CD4-positive, alpha-beta T cell treated with Interleukin-4 for 1 hour (primary cell): ENCODE data around the gene LEAP2.
"Not testable (repeated sequence)": the region's sequence is repeated elsewhere in the genome, so short reads cannot be mapped to it uniquely, and the experiment has no call there.

ENCODE experiments used
- DNase-seq, 2 donors: peaks; one replicate each; pipeline ENCODE4 v3.0.0-alpha.2; 2020 to 2022

The LEAP2 gene

DNA sequence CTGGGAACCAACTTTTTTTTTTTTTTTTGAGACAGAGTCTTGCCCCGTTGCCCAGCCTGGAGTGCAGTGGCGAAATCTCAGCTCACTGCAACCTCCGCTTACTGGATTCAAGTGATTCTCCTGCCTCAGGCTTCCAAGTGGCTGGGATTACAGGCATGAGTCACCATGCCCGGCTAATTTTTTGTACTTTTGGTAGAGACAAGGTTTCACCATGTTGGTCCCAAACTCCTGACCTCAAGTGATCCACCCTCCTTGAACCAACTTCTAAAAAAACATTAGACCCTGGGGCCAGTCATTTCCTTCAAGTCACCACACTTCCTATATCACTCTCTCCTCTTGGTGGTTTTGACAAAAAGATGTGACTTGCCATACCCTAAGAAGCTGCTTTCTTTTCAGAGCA lies 32.2 kb upstream of the LEAP2 start:
- peak in 1 of 2 donors; percentile 21 for DNase-seq

DNA sequence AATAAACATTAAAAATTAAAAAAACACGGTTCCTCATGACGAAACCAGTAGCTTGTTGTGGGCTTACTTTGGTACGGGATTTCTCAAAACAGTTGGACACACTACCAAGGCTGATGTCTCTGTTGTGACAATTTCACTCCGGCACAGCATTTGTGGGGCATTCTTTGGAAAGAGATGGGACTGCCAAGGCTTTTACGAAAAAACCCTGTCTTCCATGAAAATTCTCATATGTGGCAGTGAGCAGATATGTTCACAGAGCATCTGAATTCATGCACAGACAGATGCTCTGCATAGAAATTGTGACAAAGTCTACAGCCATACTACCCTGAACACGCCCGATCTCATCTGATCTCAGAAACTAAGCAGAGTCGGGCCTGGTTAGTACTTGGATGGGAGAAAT lies 25.2 kb upstream of the LEAP2 start:
- no peak for DNase-seq

DNA sequence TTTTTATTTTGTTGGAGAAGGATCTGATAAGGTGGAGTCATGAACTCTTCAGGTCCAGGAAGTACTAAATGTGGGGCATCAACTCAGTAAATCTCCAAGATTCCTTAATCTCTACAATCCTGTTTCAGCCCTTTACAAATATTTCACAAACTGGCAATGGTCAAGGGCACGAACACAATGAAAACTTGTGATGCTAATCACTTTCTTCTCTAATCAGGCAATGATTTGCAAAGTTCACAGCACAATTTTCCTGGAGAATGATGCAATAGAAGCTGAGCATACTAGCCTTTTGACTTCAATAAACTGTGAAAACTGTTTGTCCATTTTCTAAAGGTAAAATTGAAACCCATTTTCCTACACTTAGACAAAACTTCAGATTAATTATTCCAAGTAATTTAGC lies 24.1 kb upstream of the LEAP2 start:
- DNase-seq = no peak

DNA sequence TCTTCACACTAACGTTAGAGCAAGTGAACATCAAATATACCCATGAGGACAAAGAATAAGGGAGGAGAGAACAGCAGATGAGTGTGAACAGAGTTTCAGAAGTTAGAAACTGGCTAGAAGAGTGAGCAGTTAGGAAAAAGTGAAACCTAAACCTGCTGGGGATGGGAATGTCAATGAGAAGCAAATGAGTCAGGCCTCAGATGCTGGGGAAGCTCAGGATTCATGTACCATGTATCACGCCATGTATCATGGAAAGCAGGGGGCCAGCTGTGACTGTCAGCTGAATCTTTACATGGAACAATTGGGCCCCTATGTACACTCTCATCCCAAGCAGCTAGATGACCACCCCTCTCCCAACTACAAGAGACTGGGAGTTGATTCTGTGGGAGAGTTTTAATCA lies 23.4 kb upstream of the LEAP2 start:
- DNase-seq = no peak

DNA sequence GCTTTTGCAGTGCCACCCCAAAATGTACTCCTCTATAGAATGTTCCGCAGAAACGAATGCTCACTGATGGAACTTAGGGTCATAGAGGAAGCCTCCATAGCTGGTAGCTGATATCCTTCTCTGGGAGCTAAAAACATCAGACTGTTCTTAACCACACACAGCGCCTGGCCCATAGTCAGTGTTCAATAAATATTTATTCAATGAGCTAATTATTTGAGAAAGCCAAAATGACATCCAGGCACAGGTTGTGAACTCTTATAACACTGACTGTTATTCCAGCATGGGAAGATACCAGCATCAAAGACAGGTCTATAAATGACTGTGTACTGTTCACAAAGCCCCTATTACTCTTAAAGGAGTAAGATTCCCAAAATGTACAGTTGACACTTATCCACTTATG lies 20.1 kb upstream of the LEAP2 start:
- DNase-seq = no peak

DNA sequence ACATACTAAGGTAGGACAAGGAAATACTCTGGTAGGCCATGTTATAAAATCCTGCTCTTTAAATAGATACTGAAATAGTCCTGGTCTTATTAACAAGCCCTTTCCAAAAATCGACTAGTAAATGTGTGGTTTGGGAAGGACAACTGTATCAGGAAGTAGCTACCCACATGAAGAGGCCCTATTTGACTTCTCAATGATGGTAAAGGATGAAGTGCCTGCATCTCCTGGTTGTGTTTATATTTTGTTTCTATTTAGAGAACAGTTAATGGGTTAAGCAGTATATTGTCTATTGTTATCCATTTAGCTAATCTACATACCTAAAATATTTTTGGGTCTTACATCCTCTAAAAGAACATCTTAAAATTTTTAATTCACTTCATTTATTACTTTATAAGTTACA lies 19.7 kb upstream of the LEAP2 start:
- no peak for DNase-seq

DNA sequence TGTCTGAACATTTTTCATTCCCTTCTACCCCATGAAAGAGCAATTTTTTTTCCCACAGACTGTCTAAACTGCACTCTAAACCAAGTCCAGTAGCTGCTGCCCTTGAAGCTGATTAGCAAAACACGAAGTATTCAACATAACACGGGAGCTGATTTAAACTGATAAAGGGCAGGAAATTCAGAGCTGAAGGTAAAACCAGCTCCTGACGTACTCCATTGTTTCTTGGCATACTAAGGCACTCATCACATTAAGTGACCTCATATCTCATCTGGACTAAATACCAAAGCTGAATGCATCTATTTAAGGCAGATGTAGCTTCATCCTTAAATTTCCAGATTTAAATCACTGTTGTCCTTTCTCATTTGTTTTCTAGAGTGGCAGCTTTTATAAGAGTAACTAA lies 19.2 kb upstream of the LEAP2 start:
- no peak for DNase-seq

DNA sequence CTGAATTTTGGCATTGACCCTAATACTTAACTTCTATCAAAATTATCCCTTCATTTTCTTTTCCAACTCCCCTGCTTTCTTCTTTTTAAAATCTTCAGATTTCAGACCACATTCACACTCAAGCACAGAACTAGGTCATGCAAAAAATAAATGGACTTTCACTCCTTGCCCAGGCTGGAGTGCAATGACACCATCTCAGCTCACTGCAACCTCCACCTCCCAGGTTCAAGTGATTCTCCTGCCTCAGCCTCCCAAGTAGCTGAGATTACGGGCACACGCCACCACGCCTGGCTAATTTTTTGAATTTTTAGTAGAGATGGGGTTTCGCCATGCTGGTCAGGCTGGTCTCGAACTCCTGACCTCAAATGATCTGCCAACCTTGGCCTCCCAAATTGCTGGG lies 18.5 kb upstream of the LEAP2 start:
- not testable (repeated sequence) for DNase-seq

DNA sequence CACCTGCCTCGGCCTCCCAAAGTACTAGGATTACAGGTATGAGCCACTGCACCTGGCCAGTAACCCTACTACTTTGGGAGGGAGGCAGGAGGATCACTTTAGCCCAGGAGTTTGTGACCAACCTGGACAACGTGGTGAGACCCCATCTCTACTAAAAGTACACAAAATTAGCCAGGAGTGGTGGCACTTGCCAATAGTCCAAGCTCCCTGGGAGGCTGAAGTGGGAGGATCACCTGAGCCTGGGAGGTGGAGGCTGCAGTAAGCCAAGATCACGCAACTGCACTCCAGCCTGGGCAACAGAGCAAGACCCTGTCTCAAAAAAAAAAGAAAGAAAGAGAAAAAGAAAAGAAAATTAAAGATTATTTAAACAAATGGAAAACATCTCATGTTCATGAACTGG lies 17.5 kb upstream of the LEAP2 start:
- no peak for DNase-seq

DNA sequence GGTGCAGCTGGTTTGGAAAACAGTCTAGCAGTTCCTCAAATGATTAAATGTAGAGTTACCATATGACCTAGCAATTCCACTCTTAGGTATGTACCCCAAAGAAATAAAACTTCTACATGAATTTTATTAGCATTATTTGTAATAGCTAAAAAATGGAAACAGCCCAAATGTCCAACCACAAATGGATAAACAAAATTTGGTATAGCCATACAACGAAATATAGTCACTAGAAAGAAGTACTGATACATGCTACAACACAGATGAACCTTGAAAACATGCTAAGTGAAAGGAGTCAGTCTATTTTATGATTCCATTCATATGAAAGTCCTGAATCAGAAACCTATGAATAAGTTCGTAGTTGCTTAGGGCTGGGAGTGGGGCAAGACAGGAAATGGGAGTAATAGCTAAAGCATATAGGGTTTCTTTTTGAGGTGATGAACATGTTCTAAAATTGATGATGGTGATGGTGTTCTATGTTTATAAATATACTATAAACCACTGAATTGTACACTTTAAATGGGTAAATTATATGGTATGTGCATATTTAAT lies 13.5 kb upstream of the LEAP2 start:
- DNase-seq = no peak

DNA sequence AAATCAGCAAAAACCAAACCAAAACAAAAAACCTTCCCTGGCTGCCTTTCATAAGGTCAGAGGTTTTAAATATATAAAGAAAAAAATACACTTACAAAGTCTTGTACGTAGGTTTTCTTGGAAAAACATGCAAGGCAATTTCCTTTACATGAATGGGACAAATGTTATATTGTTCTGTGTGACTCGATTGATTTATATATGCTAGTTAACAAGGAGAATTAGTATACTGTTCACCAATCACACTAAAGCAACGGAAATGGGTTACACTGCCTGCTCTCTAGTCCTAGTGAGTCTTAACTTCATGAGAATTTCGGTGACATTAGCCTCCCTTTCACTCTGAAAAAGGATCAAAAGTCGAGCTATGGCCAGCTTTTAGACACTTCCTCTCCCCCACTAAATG lies 12.7 kb upstream of the LEAP2 start:
- DNase-seq = no peak

DNA sequence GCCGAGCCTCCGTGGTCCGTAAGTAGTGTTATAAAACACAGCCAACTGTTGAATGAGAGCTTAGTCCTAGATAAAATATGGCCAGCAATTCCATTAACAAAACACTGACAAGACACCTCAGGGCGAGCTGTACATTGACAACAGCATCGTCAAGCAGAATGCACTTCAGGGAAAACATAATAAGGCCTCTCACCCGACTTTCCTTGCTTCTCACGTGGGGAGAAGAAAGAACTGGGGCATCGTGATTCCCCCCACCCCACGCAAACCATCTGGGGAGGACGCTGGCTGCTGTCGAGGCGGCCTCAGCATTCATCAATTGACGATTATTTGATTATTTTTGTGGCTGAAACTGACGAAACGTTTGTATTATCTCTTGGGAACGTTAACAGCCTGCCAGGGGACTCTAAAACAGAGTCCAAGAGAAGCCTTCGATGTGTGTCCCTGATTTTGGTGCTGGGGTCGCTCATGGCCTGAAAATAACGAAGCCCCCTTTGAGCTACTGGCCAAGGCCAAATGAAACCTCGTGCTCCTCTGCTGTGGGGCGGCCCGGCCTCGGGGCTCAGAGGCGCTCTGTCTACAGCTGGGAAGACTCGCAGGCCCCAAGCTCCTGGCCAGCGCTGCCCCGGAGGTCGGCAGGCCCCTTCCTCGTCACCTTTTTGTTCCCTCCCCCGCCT lies 7.7 kb upstream of the LEAP2 start:
- no peak for DNase-seq

DNA sequence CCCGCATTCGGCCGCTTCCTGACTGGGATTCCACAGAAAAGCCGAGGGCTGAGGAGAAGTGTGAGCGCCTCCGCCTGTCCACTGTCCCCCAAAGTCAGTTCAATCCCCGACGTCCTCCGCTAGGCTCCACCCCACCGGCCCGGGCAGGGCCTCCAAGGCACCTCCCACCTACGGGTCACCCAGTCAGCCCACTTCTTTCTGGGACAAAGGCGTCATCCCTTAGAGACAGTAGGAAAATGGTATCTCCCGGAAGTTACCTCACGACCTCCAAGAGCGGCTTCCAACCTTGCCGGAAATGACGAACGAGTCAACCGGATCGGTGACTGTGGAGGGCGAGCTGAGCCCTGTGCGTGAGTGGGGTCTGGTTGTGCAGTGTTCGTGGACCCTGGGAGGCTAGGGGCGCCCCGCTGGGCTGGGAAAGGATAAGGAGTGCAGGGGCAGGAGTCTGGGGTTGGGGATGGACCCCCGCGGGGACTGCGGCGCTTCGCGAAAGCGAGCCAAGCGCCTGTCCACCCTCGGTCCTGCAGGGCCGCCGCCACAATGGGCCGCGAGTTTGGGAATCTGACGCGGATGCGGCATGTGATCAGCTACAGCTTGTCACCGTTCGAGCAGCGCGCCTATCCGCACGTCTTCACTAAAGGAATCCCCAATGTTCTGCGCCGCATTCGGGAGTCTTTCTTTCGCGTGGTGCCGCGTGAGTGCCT lies 7.0 kb upstream of the LEAP2 start, which contains the start of the genes GDF9 and UQCRQ:
GDF9 (minus strand) TSS at position 128 of the 704 bp plus-strand sequence. CDS start 1,936 bp downstream, outside the sequence.
UQCRQ (plus strand) TSS at position 301 of the 704 bp plus-strand sequence; CDS start at position 541, 240 bp downstream.
- DNase-seq = peak; percentile 97 to 99

DNA sequence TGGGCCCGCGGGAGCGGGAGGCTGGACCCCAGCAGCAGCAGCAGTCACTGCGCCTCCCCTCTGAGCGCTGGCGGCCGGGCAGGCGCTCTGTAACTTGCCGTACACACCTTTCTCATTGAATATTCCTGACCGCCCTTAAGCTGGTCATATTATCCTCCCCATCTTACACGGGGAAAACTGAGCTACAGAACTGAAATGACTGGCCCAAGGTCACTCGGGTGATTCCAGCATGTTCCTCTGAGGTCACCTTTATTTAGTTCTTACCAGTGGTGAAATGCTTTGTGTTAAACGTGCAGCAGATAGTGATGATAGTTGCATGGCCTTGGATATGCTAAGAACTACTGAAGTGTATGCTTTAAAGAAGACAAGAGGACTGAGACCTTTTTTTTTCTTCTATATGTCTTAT lies 6.4 kb upstream of the LEAP2 start:
- DNase-seq = no peak

DNA sequence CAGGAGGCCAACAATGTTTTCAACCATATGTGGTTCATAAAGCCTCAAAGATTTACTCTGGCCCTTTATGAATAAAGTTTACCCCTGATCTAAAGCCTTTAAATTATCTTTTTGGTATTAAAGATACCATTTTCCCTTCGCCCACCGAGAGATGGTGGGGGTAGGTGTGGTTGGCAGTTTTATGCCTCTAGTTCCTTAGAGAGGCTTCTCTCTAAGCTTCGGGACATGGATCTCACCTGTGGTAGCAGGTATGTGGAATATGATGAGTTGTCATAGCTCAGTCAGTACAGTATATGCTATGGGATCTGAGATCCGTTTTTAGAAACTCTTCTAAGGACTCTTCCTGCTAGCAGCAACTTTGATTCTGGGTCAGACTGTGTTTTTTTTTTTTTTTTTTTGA lies 4.7 kb upstream of the LEAP2 start:
- no peak for DNase-seq

DNA sequence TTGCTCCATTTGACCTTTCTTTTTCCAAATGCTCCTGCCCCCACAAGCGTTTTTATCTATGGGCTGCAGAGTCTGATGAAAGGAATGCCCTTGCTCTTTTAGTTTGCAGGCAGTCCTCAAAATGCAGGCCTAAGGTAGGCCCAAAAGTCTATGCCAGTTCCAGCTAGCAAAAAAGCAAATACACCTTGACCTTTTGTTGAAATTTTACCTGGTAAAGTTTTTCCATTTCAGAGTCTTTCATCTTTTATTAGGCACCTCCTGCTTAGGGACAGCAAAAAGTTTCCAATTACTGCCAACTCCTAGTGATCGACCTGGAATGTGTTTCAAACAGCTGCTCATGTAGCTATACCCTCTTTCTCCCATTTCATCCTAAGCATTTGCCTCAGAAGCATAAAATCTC lies 2.7 kb upstream of the LEAP2 start:
- no peak for DNase-seq

DNA sequence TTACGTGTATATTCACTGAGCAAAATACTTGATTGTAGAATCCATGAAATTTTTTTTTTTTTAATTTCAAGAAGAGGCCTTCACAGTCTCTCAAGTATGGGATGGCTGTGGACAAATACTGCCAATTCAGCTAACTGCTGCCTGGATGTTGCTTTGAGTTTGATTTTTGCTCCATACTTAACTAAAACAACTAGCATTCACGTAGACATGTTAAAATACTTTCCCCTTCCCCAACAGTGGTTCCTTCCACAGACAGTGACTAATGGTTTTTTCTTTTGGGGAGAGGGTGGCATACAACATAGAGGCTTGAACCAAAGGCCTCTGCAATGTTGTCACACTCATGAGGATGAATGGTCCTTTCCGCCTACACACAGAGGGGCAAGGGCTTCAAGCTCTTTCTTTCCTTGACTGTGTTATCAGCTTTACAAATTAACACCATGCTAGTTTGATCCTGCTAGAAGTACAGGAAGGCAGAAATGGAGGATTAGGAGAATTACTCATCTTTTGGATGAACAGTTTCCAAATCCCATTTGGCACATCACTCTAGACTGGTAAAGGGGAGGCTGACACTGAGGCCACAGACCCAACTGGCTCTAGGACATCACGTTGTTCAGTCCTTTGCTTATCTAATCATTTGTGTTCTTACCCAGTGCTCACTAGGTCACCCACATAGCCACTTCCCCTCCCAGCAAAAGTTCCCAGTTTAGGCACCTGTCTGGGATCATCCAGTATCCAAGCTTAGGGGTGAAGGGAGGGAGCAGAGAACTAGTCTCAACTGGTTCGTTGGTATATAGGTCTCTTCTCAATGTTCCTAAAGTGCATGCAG lies 1.8 kb upstream of the LEAP2 start:
- DNase-seq = no peak

DNA sequence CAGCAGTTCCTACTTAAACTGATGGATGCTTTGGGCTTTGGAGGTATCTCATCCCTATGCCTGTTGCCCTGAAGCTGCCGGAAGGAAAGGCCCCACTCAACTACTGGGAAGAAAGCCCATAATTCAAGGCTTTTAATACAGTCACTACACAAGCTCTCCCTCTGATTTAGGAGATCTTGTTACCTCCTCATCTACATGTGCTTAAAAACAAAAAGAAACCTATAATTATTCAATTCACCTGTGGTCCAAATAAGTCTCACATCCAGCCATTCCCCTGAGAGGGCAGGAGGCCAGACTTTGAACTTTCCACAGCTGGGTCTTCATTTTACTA lies 715 bp upstream of the LEAP2 start:
- no peak for DNase-seq

DNA sequence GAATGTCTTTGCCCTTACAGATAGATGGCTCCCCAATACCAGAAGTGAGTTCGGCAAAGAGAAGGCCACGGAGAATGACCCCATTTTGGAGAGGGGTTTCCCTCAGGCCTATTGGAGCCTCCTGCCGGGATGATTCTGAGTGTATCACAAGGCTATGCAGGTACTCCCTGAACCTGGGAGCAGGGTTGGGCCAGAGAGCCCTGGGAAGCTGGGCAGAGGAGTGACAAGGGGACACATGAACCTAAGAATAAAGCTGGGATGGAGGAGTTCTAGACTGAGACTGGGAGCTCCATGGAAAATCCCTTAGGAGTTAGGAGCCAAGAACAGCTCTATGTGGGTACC lies 433 bp downstream of the LEAP2 start:
- no peak for DNase-seq

DNA sequence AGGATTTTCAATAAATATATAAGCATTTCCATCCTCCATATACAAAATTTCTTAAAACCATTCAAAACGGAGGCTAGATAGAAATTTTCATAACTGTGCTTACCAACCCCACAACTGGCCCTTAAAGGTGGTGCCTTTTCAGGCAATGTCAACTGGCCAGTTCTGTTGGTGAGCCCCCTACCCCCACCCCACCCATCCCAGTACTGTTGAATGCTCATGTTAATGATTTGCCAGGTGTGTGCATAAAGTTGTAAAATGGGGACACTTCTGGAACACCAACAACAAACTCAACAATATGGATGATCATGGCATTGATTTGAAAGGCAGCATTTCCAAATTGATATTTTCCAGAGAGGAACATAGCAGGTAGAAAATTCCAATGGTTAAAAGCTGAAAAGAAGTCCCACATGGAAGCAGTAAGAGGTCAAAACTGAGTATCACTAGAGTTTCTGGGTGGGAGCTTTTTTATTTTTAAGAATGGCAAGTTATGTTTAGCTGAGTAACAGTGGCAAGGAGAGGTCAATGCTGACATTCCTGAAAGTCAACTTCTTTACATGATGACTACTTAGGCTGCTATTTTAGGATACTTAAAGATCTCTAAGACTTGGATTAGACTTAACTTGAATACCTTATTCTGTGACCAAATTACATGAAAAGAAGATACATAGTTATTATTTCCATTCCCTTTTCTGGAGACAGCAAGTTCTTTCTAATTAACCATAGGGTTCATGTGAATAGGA lies 2.7 kb downstream of the LEAP2 start:
- DNase-seq = no peak

DNA sequence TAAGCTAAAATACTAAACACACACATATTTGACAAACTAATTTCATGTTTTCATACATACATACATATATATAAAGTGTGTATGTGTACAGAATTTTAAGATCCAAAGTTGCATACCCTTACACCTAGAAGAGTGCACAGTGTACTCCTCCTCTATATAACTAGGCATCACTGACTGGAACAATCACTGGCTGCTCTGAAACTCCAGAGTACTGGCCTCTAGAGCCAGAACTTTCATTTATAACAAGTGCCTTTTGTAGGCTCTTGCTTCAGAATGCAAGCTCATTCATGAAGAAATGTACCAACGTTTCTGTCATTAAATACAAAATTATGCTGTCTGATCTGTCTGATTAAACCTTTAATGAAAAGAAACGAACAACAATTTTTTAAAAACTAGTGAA lies 4.0 kb downstream of the LEAP2 start:
- DNase-seq = no peak

DNA sequence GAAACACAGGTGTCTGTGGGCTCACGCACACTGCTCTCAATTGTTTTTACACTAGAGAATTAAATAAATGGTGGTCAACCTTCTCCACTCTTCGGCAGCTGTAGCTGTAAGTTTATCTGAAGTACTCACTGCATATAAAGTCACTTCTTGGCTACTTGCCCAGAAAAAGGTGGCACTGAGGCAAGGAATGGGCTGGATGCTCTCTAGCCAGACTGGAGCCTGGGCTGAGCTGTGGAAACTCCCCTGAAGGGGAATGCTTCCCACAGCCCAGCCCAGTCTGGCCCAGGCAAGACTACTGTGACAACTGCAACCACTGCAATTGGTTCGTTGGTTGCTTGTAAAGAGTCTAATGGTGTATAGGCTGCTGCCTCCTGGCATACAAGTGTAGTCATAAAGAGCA lies 4.5 kb downstream of the LEAP2 start:
- no peak for DNase-seq

DNA sequence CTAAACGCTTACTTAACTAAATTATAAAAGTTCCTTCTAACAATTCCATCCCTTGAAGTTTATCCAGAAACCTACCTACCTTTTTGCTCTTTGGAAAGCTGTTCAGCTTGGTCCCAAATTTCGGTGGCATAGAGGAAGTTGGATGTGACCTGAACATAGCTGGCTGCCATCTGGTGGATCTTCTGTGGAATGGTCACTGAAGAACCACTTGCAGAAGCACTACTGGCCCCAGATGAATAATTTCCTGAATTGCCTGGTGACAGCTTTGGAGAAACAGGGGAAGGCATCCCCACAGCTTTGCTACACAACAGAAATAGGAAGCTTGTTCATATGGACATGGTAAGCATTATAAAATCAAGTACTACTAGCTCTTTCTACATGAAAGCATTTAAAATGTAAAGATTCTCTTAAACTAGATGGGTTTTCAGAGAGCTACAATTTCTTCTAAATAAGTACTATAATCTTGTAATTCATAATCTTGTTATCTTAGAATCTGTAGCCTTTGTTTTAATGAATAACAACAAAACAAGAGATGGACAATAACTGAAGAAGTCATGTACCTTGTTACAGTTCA lies 9.9 kb downstream of the LEAP2 start:
- peak; percentile 47 to 55 for DNase-seq
